WTC11 (cell line): ENCODE results near the gene SEL1L3. TPM values are rescaled to one million over a fixed set of nuclear protein-coding genes. Genes with fewer than 3 reads are reported as not detected.

ENCODE experiments used
- ATAC-seq: fragments of 200-7000 bp; cut with Tn5 transposase; 2 replicates; pipeline ENCODE4 v1.10.0; 2021; ENCODE audit warnings: mild to moderate bottlenecking, moderate library complexity
- CTCF ChIA-PET: fragments of 300-600 bp; sonication (Branson Sonifier 250); formaldehyde crosslinking; loops from one replicate; lab custom pipeline; 2021; ENCODE audit warnings: antibody characterized with exemption; lab: Charles Lee
- POLR2A ChIA-PET: fragments of 350-600 bp; sonication (Branson Sonifier 250); formaldehyde crosslinking; loops from one replicate; lab custom pipeline; 2021; ENCODE audit warnings: antibody characterized with exemption; lab: Charles Lee
- DNase-seq: peaks from one replicate; pipeline ENCODE4 v3.0.0; 2021; ENCODE audit warnings: low spot score
- H3K27ac Mint-ChIP-seq: 2 replicates; pipeline ENCODE4 v1.8.0; 2021; ENCODE audit warnings: mixed read lengths
- H3K27me3 Mint-ChIP-seq: 2 replicates; pipeline ENCODE4 v1.8.0; 2021; ENCODE audit warnings: low read depth, mild to moderate bottlenecking, moderate library complexity, mixed read lengths
- H3K36me3 Mint-ChIP-seq: 2 replicates; pipeline ENCODE4 v1.8.0; 2021; ENCODE audit warnings: mixed read lengths
- H3K4me1 Mint-ChIP-seq: 2 replicates; pipeline ENCODE4 v1.8.0; 2022; ENCODE audit warnings: mixed read lengths
- H3K4me3 Mint-ChIP-seq: 2 replicates; pipeline ENCODE4 v1.8.0; 2021; ENCODE audit warnings: mild to moderate bottlenecking, moderate library complexity, mixed read lengths
- H3K9me3 Mint-ChIP-seq: 2 replicates; pipeline ENCODE4 v1.8.0; 2021; ENCODE audit warnings: mixed read lengths
- CBFB ChIP-seq: sonication (generic); formaldehyde crosslinking; IDR thresholded peaks from 2 replicates; pipeline ENCODE4 v1.8.1; 2022; ENCODE audit warnings: mild to moderate bottlenecking, low read depth, missing genetic modification reagents
- MXD4 ChIP-seq: fragments of 250-450 bp; sonication (Bioruptor Pico); IDR thresholded peaks from 2 replicates; pipeline ENCODE4 v1.8.0; 2021; ENCODE audit warnings: mild to moderate bottlenecking, moderate library complexity, borderline replicate concordance
- NFE2L1 ChIP-seq: sonication (generic); formaldehyde crosslinking; IDR thresholded peaks from 2 replicates; pipeline ENCODE4 v1.8.1; 2023; ENCODE audit warnings: missing genetic modification reagents
- NFYB ChIP-seq: sonication (generic); formaldehyde crosslinking; conservative IDR thresholded peaks from 2 replicates; pipeline ENCODE4 v1.8.0; 2022; ENCODE audit warnings: low read depth, missing genetic modification reagents
- NR3C1 ChIP-seq: sonication (generic); formaldehyde crosslinking; conservative IDR thresholded peaks from 2 replicates; pipeline ENCODE4 v1.8.1; 2023; ENCODE audit warnings: low read depth, mild to moderate bottlenecking, missing genetic modification reagents
- SMAD3 ChIP-seq: sonication (generic); formaldehyde crosslinking; IDR thresholded peaks from 2 replicates; pipeline ENCODE4 v1.8.0; 2022; ENCODE audit warnings: missing genetic modification reagents, mild to moderate bottlenecking, borderline replicate concordance
- TEAD1 ChIP-seq: sonication (generic); formaldehyde crosslinking; IDR thresholded peaks from 2 replicates; pipeline ENCODE4 v1.8.0; 2022; ENCODE audit warnings: mild to moderate bottlenecking, missing genetic modification reagents
- ZNF317 ChIP-seq: sonication (generic); formaldehyde crosslinking; IDR thresholded peaks from 2 replicates; pipeline ENCODE4 v1.8.1; 2023; ENCODE audit warnings: low read depth, mild to moderate bottlenecking, moderate library complexity, missing genetic modification reagents, borderline replicate concordance
- ZNF416 ChIP-seq: fragments of 250-450 bp; sonication (Bioruptor Pico); IDR thresholded peaks from 2 replicates; pipeline ENCODE4 v1.9.0; 2021; ENCODE audit warnings: mild to moderate bottlenecking, inconsistent platforms
- ZNF423 ChIP-seq: fragments of 250-450 bp; sonication (Bioruptor Pico); IDR thresholded peaks from 2 replicates; pipeline ENCODE4 v2.1.2; 2022; ENCODE audit warnings: mild to moderate bottlenecking, moderate library complexity
- total RNA-seq: library from RNA; stranded (reverse); gene quantifications from 3 replicates; pipeline ENCODE4 v1.2.3, GENCODE V29; 2021
- TF ChIP-seq, protein P1 (sequence below): sonication (generic); formaldehyde crosslinking; IDR thresholded peaks from 2 replicates; pipeline ENCODE4 v1.8.1; 2023; ENCODE audit warnings: mild to moderate bottlenecking, missing genetic modification reagents
- TF ChIP-seq, protein P2 (sequence below): fragments of 250-450 bp; sonication (Bioruptor Pico); IDR thresholded peaks from 2 replicates; pipeline ENCODE4 v2.1.2; 2022; ENCODE audit warnings: mild to moderate bottlenecking, moderate library complexity
- TF ChIP-seq, protein P3 (sequence below): sonication (generic); formaldehyde crosslinking; IDR thresholded peaks from 2 replicates; pipeline ENCODE4 v1.8.1; 2022; ENCODE audit warnings: low read depth, missing genetic modification reagents, borderline replicate concordance
- TF ChIP-seq, protein P4 (sequence below): sonication (generic); formaldehyde crosslinking; IDR thresholded peaks from 2 replicates; pipeline ENCODE4 v1.8.1; 2023; ENCODE audit warnings: mild to moderate bottlenecking, moderate library complexity, missing genetic modification reagents
- TF ChIP-seq, protein P5 (sequence below): sonication (generic); formaldehyde crosslinking; IDR thresholded peaks from 2 replicates; pipeline ENCODE4 v1.8.1; 2023; ENCODE audit warnings: mild to moderate bottlenecking, missing genetic modification reagents, borderline replicate concordance
- TF ChIP-seq, protein P6 (sequence below): fragments of 250-450 bp; sonication (Bioruptor Pico); IDR thresholded peaks from 2 replicates; pipeline ENCODE4 v1.8.0; 2021; ENCODE audit warnings: mild to moderate bottlenecking
- TF ChIP-seq, protein P7 (sequence below): fragments of 250-450 bp; sonication (Bioruptor Pico); IDR thresholded peaks from 2 replicates; pipeline ENCODE4 v1.9.0; 2021; ENCODE audit warnings: mild to moderate bottlenecking

Gene SEL1L3
- total RNA-seq, 1 experiment from 2014 or later, result 31.5 TPM

DNA sequence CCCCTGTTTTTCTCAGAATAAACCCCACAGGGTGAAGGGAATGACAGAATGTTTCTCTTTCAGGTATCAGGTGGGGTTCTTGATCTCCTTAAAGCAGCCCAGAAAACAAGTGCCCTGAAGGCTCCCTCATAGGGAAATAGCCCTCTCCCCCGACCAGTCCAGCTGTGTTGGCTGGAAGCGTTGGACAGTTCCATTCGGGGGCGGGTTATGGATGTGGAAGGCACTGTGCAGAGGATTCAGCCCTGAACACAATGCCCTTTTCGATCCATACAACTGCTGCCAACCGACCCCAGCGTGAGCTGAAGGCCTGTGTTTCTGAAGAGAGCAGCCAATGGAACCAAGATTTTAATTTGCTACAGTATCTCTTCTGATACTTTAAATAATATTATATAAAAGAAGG lies 41.5 kb downstream of the SEL1L3 start (continued):
- TF ChIP-seq, protein P1, sequence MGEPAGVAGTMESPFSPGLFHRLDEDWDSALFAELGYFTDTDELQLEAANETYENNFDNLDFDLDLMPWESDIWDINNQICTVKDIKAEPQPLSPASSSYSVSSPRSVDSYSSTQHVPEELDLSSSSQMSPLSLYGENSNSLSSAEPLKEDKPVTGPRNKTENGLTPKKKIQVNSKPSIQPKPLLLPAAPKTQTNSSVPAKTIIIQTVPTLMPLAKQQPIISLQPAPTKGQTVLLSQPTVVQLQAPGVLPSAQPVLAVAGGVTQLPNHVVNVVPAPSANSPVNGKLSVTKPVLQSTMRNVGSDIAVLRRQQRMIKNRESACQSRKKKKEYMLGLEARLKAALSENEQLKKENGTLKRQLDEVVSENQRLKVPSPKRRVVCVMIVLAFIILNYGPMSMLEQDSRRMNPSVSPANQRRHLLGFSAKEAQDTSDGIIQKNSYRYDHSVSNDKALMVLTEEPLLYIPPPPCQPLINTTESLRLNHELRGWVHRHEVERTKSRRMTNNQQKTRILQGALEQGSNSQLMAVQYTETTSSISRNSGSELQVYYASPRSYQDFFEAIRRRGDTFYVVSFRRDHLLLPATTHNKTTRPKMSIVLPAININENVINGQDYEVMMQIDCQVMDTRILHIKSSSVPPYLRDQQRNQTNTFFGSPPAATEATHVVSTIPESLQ (CRISPR knock-in tag), result no peak
- TF ChIP-seq, all 79 proteins: peak for 0

DNA sequence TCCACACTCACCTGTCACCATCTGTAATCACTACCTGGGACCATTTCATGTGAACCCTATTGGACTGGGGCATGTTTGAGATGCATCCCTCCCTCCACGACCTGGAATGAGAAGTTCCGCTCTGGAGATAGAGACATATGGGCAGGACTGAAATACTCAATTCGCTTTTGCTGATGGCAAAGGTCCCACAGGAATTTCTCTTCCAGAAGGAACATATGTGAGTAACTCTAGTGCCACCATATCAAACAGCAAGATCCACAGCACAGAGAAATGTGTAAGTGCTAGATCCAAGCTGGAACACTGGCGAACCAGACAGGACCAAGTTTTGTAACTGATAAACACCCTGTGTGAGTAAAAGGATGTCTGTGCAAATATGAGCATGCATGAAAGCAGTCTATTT lies 43.9 kb downstream of the SEL1L3 start:
- ChIA-PET POLR2A (no interaction called here), CTCF (interaction anchor here (1.5 kb wide), 1 partner anchor 27 kb away, joined by 5 read pairs; no protein-coding TSS in a partner anchor)
- no peak for ATAC-seq
- H3K36me3 Mint-ChIP-seq, result peaks cover 44% of the 10 kb centered on the region
- no peak overlapping the region for H3K4me3 Mint-ChIP-seq
- no peaks in the 10 kb centered on the region for H3K9me3 Mint-ChIP-seq
- peaks cover 25% of the 10 kb centered on the region for H3K4me1 Mint-ChIP-seq
- no peaks in the 10 kb centered on the region for H3K27me3 Mint-ChIP-seq
- no peak overlapping the region for H3K27ac Mint-ChIP-seq
- DNase-seq, result no peak
- TF ChIP-seq, protein P2, sequence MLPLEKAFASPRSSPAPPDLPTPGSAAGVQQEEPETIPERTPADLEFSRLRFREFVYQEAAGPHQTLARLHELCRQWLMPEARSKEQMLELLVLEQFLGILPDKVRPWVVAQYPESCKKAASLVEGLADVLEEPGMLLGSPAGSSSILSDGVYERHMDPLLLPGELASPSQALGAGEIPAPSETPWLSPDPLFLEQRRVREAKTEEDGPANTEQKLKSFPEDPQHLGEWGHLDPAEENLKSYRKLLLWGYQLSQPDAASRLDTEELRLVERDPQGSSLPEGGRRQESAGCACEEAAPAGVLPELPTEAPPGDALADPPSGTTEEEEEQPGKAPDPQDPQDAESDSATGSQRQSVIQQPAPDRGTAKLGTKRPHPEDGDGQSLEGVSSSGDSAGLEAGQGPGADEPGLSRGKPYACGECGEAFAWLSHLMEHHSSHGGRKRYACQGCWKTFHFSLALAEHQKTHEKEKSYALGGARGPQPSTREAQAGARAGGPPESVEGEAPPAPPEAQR (CRISPR knock-in tag), result no peak
- no peak for TF ChIP-seq ZNF416 (CRISPR knock-in tag)
- no peak for TF ChIP-seq NFYB
- no peak for TF ChIP-seq MXD4 (CRISPR knock-in tag)
- TF ChIP-seq, protein P3, sequence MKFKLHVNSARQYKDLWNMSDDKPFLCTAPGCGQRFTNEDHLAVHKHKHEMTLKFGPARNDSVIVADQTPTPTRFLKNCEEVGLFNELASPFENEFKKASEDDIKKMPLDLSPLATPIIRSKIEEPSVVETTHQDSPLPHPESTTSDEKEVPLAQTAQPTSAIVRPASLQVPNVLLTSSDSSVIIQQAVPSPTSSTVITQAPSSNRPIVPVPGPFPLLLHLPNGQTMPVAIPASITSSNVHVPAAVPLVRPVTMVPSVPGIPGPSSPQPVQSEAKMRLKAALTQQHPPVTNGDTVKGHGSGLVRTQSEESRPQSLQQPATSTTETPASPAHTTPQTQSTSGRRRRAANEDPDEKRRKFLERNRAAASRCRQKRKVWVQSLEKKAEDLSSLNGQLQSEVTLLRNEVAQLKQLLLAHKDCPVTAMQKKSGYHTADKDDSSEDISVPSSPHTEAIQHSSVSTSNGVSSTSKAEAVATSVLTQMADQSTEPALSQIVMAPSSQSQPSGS (CRISPR knock-in tag), result no peak
- no peak for TF ChIP-seq CBFB (CRISPR knock-in tag)
- TF ChIP-seq, protein P4, sequence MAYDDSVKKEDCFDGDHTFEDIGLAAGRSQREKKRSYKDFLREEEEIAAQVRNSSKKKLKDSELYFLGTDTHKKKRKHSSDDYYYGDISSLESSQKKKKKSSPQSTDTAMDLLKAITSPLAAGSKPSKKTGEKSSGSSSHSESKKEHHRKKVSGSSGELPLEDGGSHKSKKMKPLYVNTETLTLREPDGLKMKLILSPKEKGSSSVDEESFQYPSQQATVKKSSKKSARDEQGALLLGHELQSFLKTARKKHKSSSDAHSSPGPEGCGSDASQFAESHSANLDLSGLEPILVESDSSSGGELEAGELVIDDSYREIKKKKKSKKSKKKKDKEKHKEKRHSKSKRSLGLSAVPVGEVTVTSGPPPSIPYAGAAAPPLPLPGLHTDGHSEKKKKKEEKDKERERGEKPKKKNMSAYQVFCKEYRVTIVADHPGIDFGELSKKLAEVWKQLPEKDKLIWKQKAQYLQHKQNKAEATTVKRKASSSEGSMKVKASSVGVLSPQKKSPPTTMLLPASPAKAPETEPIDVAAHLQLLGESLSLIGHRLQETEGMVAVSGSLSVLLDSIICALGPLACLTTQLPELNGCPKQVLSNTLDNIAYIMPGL, result no peak
- TF ChIP-seq ZNF423 (CRISPR knock-in tag), result no peak
- TF ChIP-seq TEAD1 (CRISPR knock-in tag), result no peak
- TF ChIP-seq, protein P5, sequence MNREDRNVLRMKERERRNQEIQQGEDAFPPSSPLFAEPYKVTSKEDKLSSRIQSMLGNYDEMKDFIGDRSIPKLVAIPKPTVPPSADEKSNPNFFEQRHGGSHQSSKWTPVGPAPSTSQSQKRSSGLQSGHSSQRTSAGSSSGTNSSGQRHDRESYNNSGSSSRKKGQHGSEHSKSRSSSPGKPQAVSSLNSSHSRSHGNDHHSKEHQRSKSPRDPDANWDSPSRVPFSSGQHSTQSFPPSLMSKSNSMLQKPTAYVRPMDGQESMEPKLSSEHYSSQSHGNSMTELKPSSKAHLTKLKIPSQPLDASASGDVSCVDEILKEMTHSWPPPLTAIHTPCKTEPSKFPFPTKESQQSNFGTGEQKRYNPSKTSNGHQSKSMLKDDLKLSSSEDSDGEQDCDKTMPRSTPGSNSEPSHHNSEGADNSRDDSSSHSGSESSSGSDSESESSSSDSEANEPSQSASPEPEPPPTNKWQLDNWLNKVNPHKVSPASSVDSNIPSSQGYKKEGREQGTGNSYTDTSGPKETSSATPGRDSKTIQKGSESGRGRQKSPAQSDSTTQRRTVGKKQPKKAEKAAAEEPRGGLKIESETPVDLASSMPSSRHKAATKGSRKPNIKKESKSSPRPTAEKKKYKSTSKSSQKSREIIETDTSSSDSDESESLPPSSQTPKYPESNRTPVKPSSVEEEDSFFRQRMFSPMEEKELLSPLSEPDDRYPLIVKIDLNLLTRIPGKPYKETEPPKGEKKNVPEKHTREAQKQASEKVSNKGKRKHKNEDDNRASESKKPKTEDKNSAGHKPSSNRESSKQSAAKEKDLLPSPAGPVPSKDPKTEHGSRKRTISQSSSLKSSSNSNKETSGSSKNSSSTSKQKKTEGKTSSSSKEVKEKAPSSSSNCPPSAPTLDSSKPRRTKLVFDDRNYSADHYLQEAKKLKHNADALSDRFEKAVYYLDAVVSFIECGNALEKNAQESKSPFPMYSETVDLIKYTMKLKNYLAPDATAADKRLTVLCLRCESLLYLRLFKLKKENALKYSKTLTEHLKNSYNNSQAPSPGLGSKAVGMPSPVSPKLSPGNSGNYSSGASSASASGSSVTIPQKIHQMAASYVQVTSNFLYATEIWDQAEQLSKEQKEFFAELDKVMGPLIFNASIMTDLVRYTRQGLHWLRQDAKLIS (CRISPR knock-in tag), result no peak
- TF ChIP-seq NR3C1 (CRISPR knock-in tag), result no peak
- TF ChIP-seq, protein P6, sequence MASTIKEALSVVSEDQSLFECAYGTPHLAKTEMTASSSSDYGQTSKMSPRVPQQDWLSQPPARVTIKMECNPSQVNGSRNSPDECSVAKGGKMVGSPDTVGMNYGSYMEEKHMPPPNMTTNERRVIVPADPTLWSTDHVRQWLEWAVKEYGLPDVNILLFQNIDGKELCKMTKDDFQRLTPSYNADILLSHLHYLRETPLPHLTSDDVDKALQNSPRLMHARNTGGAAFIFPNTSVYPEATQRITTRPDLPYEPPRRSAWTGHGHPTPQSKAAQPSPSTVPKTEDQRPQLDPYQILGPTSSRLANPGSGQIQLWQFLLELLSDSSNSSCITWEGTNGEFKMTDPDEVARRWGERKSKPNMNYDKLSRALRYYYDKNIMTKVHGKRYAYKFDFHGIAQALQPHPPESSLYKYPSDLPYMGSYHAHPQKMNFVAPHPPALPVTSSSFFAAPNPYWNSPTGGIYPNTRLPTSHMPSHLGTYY (CRISPR knock-in tag), result no peak
- no peak for TF ChIP-seq SMAD3 (CRISPR knock-in tag)
- TF ChIP-seq, protein P7, sequence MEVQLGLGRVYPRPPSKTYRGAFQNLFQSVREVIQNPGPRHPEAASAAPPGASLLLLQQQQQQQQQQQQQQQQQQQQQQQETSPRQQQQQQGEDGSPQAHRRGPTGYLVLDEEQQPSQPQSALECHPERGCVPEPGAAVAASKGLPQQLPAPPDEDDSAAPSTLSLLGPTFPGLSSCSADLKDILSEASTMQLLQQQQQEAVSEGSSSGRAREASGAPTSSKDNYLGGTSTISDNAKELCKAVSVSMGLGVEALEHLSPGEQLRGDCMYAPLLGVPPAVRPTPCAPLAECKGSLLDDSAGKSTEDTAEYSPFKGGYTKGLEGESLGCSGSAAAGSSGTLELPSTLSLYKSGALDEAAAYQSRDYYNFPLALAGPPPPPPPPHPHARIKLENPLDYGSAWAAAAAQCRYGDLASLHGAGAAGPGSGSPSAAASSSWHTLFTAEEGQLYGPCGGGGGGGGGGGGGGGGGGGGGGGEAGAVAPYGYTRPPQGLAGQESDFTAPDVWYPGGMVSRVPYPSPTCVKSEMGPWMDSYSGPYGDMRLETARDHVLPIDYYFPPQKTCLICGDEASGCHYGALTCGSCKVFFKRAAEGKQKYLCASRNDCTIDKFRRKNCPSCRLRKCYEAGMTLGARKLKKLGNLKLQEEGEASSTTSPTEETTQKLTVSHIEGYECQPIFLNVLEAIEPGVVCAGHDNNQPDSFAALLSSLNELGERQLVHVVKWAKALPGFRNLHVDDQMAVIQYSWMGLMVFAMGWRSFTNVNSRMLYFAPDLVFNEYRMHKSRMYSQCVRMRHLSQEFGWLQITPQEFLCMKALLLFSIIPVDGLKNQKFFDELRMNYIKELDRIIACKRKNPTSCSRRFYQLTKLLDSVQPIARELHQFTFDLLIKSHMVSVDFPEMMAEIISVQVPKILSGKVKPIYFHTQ (CRISPR knock-in tag), result no peak
- TF ChIP-seq ZNF317 (CRISPR knock-in tag), result no peak
- no peak for TF ChIP-seq NFE2L1 (CRISPR knock-in tag)
